ENCODE measurements around the gene BRIP1.
"Not testable (repeated sequence)": the region's sequence is repeated elsewhere in the genome, so short reads cannot be mapped to it uniquely, and the experiment has no call there.

Gene BRIP1

DNA sequence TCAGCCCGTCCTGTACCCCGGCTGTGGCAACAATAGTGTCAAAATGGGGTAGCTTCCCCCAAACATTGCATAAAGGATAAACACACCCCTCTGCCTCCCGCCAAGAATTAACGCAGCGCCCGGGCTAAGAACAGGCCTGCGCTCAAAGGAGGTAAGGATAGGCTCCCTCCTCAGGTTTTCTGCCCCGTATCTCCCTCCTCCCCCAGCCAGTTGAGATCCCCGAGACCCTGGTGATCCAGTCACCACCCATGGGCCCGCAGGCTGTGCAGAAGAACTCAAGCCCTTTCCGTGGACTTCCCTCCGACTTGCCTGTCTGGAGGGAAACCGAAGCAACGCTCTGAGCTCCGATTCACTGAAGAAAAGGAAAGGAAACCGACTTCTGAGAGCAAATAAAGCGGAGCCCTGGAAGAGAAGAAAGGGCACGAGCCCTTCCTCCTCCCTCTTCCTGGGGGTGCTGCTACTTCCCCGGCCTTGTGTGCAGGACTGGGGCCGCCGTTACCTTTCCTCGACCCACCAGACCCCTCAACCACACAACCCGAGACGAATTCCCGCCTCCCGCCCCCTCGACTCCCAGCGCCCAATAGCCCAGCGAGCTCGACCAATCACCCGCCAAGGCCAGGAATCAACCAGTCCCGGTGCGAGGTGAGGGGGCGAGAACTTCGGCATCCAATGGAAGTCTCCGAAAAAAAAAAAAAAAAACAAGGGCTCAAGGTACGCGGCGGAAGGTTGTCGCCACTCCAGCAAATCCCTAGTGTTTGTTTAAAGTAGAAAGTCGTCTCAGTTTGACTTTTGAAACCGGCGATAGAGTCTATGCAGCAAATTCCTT, at the start of gene BRIP1:
Gene BRIP1 (minus strand): TSS at position 554 of the 826 bp plus-strand sequence. CDS start 1,989 bp downstream, outside the sequence.
- DNase-seq = peak; percentile 78

DNA sequence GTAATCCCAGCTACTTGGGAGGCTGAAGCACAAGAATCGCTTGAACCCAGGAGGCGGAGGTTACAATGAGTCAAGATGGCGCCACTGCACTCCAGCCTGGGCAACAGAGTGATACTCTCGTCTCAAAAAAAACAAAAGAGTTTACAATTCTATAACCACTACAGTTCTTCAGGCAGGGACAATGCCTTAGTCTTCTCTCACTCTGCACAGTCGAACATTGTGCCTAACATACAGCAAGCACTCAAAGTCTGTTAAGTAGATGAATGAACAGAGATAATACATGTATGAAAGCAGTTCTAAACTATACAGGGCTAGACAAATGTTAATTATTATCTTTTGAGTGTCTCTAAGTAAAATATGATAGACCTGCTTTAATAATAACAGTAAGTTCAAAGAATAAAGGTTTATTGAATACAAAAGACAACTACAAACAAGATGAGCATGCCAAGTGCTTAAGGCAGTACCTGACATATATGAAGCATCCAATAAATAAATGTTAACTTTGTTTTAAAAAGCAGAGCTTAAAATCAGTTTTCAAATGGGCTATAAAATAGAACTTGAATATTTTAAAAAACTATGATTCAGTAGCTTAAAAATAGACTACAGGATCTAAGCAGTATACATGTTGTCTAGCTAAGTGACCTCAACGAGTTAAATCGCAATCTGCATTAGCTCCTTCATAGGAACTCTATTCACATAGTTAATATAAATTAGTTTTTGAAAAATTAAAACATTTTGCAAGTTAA, 45.1 kb upstream of the BRIP1 start:
- no peak for DNase-seq

DNA sequence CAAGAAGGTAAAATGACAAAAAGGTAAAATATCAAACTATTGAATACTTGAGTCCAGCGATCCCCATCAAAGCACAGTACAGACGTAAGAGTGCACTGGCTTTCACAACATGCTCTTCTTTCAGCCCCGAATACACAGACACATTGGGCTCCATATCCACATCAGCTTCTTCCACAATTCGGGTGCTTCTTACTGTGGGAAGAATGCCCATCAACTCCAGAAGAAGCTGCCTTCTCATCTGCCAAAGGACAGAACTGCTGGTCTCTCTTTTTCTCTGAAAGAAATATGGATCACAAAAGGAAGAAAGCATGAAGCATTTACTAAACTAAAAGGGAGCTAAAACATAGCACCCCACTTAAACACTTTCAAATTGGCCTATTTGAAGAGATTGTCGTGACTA, 44.0 kb upstream of the BRIP1 start:
- DNase-seq = no peak

DNA sequence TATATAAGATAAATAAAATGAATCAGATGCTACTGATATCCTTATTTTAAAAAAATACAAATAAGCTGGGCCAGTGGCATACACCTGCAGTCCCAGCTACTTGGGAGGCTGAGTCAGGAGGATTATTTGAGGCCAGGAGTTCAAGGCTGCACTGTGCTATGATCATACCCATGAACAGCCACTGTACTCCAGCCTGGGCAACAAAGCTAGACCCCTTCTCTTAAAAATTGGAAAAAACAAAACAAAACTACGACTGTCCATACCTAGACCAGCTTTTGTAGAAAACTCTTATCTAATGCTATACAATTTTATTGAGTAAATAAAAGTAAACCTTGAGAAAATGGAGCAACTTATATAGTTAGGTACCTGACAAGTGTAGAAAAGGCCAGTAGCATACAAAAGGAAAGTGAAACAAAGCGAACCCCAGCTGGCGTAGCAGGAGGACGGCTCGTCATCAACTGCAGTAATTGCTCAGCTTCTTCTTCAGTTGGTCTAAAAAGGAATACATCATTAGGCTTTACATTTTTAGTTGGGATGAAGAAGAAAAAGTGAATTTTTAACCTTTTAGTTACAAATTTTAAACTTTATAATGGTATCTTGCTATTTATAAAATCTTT, 40.9 kb upstream of the BRIP1 start:
- no peak for DNase-seq

DNA sequence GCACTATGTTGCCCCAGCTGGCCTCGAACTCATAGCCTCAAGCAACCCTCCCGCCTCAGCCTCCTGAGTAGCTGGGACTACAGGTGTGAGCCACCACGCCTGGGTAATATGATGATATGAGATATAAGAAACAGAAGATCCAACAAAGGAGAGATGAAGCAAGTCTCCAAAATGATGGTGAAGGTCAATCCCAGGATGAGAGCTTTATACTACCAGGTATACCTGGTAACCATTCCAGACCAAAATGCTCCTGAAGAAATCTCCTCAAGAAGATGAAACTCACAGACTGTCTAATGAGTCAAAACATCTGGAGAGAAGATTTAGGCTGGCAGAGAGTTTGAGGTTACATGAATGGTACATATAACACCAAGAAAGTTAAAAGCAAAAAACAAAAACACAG, 39.9 kb upstream of the BRIP1 start:
- DNase-seq = no peak

DNA sequence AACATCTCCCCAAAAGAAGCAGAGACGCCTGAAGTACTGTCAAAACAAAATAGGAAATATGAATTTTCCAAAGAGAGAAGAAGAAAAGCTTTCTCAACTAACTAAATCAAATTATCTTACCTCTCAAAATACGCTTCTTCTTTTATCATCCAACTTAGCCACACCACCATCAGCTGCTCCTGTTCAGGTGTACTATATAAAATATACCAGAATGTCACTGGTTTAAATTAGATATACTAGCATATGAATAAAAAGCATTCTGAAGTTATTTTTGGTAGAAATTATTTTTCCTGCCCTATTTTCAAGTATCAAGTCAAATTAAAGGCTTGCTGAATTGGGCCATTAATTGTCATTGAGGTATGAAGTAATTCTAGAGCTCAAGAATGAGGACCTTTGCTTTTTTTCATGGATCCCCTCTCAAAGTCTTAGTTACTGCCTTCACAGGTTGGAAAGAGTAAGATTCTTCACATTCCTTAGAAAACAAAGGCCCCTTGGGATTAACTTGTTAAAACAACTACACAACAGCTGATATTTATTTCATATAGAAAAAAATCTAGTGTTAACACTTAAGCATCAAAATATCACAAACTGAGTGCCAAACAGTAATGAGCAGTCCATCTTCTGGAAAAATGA, 34.3 kb upstream of the BRIP1 start:
- no peak for DNase-seq

DNA sequence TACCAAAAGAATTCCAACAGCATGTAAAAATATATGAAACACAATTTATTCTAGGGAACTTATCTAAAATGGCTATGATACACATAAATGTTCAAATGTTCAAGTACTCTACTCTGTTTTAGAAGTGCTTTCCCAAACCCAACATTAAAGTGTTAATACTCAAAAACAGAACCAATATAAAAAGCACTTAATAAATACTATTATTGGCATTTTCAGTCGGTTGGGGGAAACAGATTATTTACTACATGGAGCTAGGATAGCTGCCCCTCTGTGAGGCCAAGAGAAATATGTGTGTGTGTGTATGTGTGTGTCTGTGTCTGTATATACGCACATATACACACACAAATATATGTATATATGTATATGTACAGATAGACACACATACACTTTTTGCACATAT, 32.1 kb upstream of the BRIP1 start:
- DNase-seq = no peak

DNA sequence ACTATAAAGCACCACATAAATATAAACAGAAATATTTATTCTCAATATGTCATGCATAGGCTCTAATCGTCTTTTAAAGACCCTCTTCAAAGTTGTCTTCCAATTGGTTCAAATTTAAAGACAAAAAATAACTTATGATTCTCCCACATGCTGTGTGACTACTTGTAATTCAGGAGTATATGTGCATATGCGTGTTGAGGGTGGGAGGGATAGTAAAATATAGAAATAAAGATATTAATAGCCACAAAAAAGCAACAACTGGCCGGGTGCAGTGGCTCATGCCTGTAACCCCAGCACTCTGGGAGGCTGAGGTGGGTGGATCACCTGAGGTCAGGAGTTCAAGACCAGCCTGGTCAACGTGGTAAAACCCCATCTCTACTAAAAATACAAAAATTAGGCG, 31.0 kb upstream of the BRIP1 start:
- not testable (repeated sequence) for DNase-seq

DNA sequence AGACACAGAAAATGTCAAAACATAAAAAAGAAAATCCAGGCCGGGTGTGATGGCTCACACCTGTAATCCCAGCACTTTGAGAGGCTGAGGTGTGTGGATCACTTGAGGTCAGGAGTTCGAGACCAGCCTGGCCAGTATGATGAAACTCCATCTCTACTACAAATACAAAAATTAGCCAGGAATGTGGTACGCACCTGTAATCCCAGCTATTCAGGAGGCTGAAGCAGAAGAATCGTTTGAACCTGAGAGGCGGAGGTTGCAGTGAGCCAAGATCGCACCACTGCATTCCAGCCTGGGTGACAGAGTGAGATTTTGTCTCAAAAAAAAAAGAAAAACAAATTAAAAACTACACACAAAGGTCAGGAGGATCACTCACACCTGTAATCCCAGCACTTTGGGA, 24.4 kb upstream of the BRIP1 start:
- not testable (repeated sequence) for DNase-seq

DNA sequence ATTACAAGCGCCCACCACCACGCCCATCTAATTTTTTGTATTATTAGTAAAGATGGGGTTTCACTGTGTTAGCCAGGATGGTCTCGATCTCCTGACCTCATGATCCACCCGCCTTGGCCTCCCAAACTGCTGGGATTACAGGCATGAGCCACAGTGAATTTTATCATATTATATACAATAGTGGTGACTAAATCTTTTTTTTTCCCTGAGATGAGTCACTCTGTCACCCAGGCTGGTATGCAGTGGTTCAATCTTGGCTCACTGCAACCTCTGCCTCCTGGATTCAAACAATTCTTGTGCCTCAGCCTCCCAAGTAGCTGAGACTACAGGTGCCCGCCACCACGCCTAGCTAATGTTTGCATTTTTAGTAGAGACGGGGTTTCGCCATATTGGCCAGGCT, 22.5 kb upstream of the BRIP1 start:
- not testable (repeated sequence) for DNase-seq

DNA sequence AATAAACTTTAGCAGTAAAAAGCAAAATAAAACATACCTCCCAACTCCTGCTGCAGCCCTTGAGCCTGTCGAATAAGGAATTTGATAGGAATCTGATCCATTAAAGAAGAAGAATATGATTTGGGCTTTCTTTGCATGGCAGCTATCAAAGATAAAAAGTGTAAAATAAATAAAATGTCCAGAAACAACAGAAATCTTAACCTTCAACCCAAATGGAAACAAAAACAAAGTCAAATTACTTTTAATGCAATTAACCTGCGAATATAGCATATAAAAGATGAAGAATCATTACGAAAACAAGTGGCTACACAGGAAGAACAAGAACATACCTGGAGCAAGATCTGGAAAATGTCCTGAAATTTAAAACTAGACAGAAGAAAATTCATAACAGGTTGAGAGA, 21.5 kb upstream of the BRIP1 start:
- DNase-seq = no peak

DNA sequence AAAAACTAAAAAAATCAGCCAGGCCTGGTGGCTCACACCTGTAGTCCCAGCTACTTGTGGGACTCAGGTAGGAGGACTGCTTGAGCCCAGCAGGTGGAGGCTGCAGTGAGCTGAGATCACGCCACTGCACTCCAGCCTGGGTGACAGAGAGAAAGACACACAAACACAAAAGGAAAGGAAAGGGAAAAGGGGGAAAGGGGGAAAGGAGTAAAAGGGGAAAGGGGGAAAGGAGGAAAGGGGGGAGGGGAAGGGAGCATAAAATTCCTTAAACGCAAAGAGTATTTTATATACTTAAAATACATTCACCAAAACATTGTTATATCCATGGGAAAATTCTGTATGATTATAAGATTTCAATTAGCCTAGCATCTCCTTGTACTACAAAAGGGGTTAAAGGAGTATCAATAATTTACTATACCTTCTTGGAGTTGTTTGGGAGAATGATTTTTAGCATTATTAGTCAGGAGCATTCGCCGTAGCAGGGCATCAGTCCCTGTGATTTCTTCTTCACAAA, 17.3 kb upstream of the BRIP1 start:
- no peak for DNase-seq

DNA sequence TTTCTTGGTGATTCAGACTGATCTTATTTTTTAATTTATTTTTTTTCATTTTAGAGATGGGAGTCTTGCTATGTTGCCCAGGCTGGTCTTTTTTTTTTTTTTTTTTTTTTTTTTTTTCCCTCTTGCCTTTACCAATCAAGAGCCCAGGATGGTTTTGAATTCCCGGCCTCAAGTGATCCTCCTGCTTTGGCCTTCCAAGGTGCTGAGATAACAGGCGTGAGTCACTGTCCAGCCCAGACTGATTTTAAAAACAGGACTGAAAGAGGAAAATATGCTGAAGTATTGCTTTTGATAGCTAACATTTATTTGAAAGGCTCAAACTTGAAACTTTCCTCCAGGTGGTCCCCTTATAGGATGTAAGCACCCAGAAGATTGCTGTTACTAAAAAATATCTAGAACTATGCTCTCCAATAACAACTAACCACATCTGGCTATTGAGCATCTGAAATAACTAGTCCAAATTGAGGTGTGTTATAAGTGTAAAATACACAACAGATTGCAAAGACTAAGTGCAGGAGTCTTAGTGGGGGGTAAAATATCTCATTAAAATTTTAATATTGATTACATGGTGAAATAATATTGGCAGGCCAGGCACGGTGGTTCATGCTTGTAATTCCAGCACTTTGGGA, 15.8 kb upstream of the BRIP1 start:
- DNase-seq = no peak

DNA sequence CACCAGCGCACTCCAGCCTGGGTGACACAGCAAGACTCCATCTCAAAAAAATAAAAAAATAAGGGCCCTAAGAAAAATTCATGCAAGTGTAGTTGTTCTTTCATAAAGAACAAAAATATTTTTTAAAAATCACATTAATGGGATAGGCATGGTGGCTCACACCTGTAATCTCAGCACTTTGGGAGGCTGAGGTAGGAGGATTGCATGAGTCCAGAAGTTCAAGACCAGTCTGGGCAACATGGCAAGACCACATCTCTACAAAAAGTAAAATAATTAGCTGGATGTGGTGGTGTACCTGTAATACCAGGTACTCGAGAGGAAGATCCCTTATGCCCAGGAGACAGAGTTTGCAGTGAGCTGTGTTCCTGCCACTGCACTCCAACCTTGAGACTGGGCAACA, 15.2 kb upstream of the BRIP1 start:
- no peak for DNase-seq

DNA sequence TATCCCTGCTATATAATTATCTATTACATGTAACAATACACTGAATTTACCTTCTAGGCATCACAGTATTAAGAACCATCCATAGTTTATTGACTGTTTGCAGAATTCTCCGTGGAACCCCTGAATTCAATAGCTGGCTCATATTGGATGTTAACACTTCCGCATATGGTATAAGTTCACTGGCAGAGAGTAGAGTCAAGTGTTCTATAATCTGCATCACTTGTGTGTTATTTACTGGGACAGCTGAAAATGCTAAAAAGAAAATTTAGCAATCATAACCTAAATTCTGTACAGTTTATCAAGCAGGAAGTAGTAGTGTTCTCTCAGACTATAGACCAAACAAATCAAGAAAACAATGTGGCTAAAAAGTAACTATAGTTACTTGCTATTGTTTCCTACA, 14.5 kb upstream of the BRIP1 start:
- no peak for DNase-seq

DNA sequence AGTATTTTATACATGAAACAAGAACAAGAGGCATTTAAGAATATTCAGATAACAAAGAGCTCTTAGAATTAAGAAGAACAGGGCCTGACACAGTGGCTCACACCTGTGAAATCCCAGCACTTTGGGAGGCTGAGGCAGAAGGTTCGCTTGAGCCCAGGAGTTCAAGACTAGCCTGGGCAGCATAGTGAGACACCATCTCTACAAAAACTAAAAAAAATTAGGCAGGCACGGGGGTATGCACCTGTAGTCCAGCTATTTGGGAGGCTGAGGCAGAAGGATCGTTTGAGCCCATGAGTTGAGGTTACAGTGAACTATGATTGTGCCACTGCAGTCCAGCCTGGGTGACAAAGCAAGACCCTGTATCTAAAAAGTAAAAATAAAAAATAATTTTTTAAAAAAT, 12.5 kb upstream of the BRIP1 start:
- DNase-seq = no peak

DNA sequence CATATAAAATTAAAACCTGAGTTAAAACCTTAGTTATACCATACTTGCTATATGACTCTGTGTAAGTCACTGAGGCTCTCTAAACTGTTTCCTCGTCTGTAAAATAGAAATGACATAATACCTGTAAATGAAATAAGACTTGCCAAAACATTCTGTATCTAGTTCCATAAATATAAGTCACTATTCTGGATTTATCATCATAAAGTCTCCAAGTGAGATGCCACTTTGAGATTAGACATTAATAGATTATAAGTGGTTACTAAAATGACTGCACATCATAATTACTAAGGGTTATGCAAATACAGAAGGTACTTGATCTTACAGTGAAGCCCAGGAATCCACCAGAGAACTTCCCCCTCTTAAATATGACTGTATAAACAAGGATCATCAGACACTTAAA, 12.0 kb upstream of the BRIP1 start:
- DNase-seq = no peak

DNA sequence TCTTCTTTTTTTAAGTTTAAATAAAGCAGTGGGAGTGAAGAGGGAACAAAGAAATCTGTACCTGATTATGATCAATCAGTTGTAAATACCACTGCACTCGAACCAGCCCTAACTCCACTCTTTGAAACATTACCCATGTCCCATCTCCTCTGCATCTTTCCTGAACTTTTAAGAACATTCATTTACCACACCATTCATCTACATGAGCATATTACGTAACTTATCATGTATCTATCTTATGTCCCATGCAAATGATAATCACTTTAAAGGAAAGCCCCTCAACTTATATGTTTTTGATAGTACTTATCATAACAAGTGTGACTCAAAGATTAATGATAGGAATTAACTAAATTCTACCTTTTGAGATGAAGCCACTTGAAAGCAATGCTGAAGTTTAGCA, 10.7 kb upstream of the BRIP1 start:
- no peak for DNase-seq

DNA sequence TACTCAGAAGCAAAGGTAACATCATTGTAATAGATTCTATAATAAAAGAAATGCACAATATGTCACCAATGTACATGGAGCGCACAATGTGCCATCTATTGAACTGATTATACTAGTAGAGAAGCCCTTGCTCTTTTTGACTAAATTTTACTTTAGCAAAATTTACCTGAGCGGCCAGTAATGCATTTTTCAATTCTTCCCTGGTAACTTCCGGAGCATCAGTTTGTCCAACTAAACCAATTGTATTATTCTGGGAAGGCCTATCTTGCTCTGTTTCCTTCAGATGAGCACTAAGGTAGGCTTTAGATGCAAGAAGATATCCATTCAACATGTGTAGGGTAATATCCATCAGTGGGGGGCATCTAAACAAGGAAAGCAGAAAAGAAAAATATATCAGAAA, 8.8 kb upstream of the BRIP1 start:
- DNase-seq = no peak

DNA sequence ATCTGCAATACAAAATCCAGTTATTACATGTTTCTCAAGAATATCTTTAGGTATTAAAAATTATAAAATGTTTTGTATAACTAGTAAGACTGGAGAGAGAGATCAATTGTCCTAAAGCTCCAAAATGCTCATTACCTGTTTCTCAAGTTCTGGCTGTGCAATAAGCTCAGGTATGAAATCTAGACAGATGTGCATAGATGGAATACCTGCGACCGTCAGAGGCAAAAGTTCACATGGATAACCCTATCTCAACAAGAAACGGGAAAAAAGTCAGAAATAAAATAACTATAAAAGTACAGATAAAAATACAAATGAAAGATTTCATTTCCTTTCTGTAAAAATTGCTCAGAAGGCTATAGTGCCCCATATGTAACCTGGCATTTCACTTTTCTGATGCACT, 5.8 kb upstream of the BRIP1 start:
- DNase-seq = no peak

DNA sequence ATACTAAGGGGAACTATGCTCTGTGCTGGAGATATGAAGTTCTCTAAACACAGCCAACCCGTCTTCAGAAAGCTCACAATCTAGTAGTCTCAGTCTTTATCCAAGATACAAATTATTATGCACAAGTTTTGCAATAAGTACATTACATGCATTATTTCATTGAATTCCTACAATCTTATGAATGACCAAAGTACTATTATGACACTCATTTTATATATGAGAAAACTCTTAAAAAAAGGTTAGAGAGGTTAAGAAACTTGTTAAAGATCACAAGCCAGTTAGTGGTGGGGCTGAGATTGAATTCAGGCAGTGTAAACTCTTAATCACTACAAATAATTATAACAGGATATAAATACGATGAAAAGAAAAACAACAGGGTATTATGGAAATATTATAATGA, 4.7 kb upstream of the BRIP1 start:
- no peak for DNase-seq

DNA sequence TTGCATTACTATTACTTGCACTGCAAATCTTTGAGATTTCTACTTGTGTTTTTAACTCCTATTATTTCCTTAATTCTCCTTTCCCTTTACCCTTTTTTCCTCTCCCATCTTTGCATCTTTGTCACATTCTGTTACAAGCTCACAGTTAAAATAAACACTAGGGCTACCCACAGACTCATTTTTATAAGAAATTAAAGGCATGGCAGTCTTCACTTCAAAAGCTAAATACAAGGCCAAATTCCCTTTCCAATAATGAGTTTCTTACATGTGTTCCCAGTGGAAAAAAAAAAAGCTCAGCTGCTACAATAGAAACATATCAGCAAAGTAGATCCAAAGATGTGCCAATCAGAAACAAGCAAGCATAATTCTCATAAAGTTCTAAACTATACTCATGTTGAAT, 3.7 kb upstream of the BRIP1 start:
- DNase-seq = no peak

DNA sequence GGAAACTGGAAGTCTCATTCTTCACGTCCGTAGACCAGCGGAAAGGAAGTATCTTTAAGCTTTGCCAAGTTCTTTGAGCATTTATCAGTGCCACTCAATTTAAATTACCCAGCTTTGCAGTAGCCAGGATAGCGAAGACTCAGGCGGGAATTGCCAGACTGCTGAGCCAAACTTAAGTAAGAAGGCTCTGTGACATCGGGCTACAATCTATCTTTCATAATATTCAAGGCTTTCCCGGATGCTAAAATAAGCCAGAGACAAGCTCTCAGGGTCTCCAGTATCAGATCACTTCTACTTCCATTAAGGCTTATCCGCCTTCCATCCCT, 436 bp upstream of the BRIP1 start:
- DNase-seq = no peak

All from stimulated activated CD4-positive, alpha-beta T cell treated with anti-CD3 and anti-CD28 coated beads, Interleukin-12 subunit alpha, Interleukin-12 subunit beta, amount 100 ng/mL, for 4 hours (primary cell).